ENCODE results near the gene RABGAP1. TPM values are rescaled to one million over a fixed set of nuclear protein-coding genes. Genes with fewer than 3 reads are reported as not detected.

Gene RABGAP1
- total and polyA plus RNA-seq, 4 donors: 3.8 to 25.7 (median 10.5) TPM

DNA sequence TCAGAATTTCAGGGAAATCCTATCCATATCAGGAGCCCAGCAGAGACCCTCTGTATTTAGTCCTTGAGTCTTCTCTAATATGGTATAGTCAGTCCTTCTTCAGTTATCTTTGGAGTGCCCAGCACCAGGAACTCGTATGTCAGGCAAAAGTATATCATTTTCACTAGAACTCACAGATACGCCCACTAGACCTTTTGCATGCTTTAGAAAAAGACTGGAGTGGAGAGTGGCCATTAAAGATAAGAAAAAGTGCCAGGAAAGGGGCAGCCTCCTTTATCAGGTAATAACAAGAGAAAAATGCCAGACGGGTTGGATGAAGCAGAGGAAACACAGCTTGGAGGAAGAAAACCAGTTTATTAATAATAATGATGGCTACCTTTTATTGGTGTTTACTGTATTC lies 156.2 kb downstream of the RABGAP1 start:
- H3K4me1 ChIP-seq (ENCODE audit: control insufficient read depth in 4 of 4, insufficient read depth in 4 of 4, low read length in 3 of 4): peaks cover 2 to 16% (median 5%) of the 10 kb centered on the region in 4 donors
- DNase-seq (ENCODE audit: low spot score): no peak
- no peak overlapping the region for H3K4me3 ChIP-seq (ENCODE audit: low read depth in 1 of 3, low read length in 3 of 3)
- no peaks in the 10 kb centered on the region for H3K27me3 ChIP-seq (ENCODE audit: control insufficient read depth in 4 of 4, insufficient read depth in 4 of 4, low read length in 3 of 4)
- no peaks in the 10 kb centered on the region for H3K9me3 ChIP-seq (ENCODE audit: control insufficient read depth in 4 of 4, low read length in 3 of 4)
- peaks cover 6 to 42% (median 13%) of the 10 kb centered on the region in 4 donors for H3K36me3 ChIP-seq (ENCODE audit: control insufficient read depth in 4 of 4, insufficient read depth in 3 of 4, low read depth in 1 of 4, low read length in 3 of 4)
- TF ChIP-seq RXRA (IDR thresholded peaks at IDR 0.05): no peak
- TF ChIP-seq, protein P1, sequence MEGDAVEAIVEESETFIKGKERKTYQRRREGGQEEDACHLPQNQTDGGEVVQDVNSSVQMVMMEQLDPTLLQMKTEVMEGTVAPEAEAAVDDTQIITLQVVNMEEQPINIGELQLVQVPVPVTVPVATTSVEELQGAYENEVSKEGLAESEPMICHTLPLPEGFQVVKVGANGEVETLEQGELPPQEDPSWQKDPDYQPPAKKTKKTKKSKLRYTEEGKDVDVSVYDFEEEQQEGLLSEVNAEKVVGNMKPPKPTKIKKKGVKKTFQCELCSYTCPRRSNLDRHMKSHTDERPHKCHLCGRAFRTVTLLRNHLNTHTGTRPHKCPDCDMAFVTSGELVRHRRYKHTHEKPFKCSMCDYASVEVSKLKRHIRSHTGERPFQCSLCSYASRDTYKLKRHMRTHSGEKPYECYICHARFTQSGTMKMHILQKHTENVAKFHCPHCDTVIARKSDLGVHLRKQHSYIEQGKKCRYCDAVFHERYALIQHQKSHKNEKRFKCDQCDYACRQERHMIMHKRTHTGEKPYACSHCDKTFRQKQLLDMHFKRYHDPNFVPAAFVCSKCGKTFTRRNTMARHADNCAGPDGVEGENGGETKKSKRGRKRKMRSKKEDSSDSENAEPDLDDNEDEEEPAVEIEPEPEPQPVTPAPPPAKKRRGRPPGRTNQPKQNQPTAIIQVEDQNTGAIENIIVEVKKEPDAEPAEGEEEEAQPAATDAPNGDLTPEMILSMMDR (IDR thresholded peaks at IDR 0.05; ENCODE audit: low read depth, low read length, missing input control): no peak
- no peak for TF ChIP-seq GABPA (IDR thresholded peaks at IDR 0.05 in 1 of 2, conservative IDR thresholded peaks at IDR 0.05 in 1 of 2)
- TF ChIP-seq FOXA2 (IDR thresholded peaks at IDR 0.05): no peak
- TF ChIP-seq TAF1 (conservative IDR thresholded peaks at IDR 0.05): no peak
- no peak for TF ChIP-seq HNF4A (conservative IDR thresholded peaks at IDR 0.05)
- no peak for TF ChIP-seq SP1 (IDR thresholded peaks at IDR 0.05)
- TF ChIP-seq HNF4G (IDR thresholded peaks at IDR 0.05): no peak
- TF ChIP-seq, protein P2, sequence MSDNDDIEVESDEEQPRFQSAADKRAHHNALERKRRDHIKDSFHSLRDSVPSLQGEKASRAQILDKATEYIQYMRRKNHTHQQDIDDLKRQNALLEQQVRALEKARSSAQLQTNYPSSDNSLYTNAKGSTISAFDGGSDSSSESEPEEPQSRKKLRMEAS (IDR thresholded peaks at IDR 0.05): no peak
- TF ChIP-seq, protein P3, sequence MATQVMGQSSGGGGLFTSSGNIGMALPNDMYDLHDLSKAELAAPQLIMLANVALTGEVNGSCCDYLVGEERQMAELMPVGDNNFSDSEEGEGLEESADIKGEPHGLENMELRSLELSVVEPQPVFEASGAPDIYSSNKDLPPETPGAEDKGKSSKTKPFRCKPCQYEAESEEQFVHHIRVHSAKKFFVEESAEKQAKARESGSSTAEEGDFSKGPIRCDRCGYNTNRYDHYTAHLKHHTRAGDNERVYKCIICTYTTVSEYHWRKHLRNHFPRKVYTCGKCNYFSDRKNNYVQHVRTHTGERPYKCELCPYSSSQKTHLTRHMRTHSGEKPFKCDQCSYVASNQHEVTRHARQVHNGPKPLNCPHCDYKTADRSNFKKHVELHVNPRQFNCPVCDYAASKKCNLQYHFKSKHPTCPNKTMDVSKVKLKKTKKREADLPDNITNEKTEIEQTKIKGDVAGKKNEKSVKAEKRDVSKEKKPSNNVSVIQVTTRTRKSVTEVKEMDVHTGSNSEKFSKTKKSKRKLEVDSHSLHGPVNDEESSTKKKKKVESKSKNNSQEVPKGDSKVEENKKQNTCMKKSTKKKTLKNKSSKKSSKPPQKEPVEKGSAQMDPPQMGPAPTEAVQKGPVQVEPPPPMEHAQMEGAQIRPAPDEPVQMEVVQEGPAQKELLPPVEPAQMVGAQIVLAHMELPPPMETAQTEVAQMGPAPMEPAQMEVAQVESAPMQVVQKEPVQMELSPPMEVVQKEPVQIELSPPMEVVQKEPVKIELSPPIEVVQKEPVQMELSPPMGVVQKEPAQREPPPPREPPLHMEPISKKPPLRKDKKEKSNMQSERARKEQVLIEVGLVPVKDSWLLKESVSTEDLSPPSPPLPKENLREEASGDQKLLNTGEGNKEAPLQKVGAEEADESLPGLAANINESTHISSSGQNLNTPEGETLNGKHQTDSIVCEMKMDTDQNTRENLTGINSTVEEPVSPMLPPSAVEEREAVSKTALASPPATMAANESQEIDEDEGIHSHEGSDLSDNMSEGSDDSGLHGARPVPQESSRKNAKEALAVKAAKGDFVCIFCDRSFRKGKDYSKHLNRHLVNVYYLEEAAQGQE (IDR thresholded peaks at IDR 0.05): no peak
- no peak for TF ChIP-seq YY1 (IDR thresholded peaks at IDR 0.05)
- TF ChIP-seq JUND (IDR thresholded peaks at IDR 0.05): no peak
- H3K9ac ChIP-seq (ENCODE audit: low read depth in 1 of 2, low read length in 2 of 2): no peak overlapping the region
- no peak overlapping the region for H3K27ac ChIP-seq (ENCODE audit: low read depth in 1 of 2, low read length in 2 of 2)
- 61% methylated on average over 3 of the region's 3 CpGs for WGBS

DNA sequence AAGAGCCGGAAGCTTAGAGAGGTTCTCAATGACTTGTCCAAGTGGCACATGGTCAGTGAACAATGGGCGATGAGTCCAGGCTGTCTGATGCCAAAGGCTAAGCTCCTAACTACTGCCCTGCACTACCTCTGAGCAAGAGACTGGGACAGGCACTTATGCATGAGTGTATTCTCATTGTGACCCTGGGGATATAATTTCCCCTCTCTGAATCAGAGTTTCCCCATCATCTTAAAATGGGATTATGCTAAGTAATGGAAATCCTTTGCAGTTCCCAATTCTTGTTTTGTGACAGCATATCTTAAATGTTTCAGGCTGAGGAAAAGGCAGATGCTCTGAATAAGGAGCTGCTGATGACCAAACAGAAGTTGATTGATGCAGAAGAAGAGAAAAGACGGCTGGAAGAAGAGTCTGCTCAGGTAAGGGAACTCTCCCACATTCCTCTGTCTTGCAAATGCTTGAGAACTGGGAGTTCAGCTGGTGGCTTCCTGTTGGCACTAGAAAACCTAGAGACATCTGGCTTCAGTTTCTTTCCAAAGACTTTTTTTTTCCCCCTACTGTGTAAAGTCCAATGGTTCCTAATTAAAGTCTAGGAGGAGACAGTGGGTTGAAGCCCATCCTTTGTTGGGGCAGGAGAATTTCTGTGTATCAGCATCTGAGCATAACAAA lies 156.7 kb downstream of the RABGAP1 start:
- Histone ChIP-seq H3K4me3 (ENCODE audit: low read depth in 1 of 3, low read length in 3 of 3) (no peak overlapping the region), H3K27ac (ENCODE audit: low read depth in 1 of 2, low read length in 2 of 2) (no peak overlapping the region), H3K4me1 (ENCODE audit: control insufficient read depth in 4 of 4, insufficient read depth in 4 of 4, low read length in 3 of 4) (peaks cover 2 to 19% (median 7%) of the 10 kb centered on the region in 4 donors), H3K9me3 (ENCODE audit: control insufficient read depth in 4 of 4, low read length in 3 of 4) (no peaks in the 10 kb centered on the region), H3K9ac (ENCODE audit: low read depth in 1 of 2, low read length in 2 of 2) (no peak overlapping the region), H3K27me3 (ENCODE audit: control insufficient read depth in 4 of 4, insufficient read depth in 4 of 4, low read length in 3 of 4) (no peaks in the 10 kb centered on the region), H3K36me3 (ENCODE audit: control insufficient read depth in 4 of 4, insufficient read depth in 3 of 4, low read depth in 1 of 4, low read length in 3 of 4) (peaks cover 6 to 39% (median 13%) of the 10 kb centered on the region in 4 donors)
- 99% methylated on average over 3 of the region's 3 CpGs for WGBS
- DNase-seq (ENCODE audit: low spot score): no peak
- TF ChIP-seq YY1 (IDR thresholded peaks at IDR 0.05): no peak
- TF ChIP-seq, protein P3 (IDR thresholded peaks at IDR 0.05): no peak
- no peak for TF ChIP-seq NR2F2 (IDR thresholded peaks at IDR 0.05)
- no peak for TF ChIP-seq RXRA (IDR thresholded peaks at IDR 0.05)
- no peak for TF ChIP-seq RAD21 (IDR thresholded peaks at IDR 0.05)
- TF ChIP-seq EGR1 (IDR thresholded peaks at IDR 0.05; ENCODE audit: low read depth in 2 of 2): no peak
